Neural crest cell (in vitro differentiated cells): ENCODE measurements around the gene SLC6A2. TPM values are rescaled to one million over a fixed set of nuclear protein-coding genes. Genes with fewer than 3 reads are reported as not detected.
A peak's percentile ranks its signal among the peaks of the same experiment; 100 is the strongest.
"Not testable (repeated sequence)": the region's sequence is repeated elsewhere in the genome, so short reads cannot be mapped to it uniquely, and the experiment has no call there.

Experiments
- DNase-seq: peaks from one replicate; pipeline ENCODE4 v3.0.0; 2021; ENCODE audit warnings: low read depth, mixed read lengths, low spot score
- H3K27ac Mint-ChIP-seq: one replicate; pipeline ENCODE4 v1.8.0; 2021; ENCODE audit warnings: mild to moderate bottlenecking, mixed read lengths; ENCODE audit not compliant: unreplicated experiment
- H3K27me3 Mint-ChIP-seq: 2 replicates; pipeline ENCODE4 v1.8.0; 2021; ENCODE audit warnings: low read depth, mild to moderate bottlenecking, mixed read lengths
- H3K36me3 Mint-ChIP-seq: 2 replicates; pipeline ENCODE4 v1.8.0; 2021; ENCODE audit warnings: low read depth, mild to moderate bottlenecking, mixed read lengths
- H3K4me1 Mint-ChIP-seq: 2 replicates; pipeline ENCODE4 v1.8.0; 2021; ENCODE audit warnings: mixed read lengths
- H3K4me3 Mint-ChIP-seq: one replicate; pipeline ENCODE4 v1.8.0; 2021; ENCODE audit warnings: mild to moderate bottlenecking, mixed read lengths
- H3K9me3 Mint-ChIP-seq: 2 replicates; pipeline ENCODE4 v1.8.0; 2021; ENCODE audit warnings: mixed read lengths
- CTCF ChIP-seq: fragments of 200-600 bp; sonication (generic); conservative IDR thresholded peaks from 2 replicates; pipeline ENCODE4 v1.5.0; 2021; ENCODE audit warnings: antibody characterized with exemption, mild to moderate bottlenecking
- long read RNA-seq: library from polyadenylated mRNA; unstranded; transcript quantifications from one replicate; pipeline ENCODE4 v2.0.0, GENCODE V29; 2020
- total RNA-seq: library from RNA; stranded (reverse); gene quantifications from 2 replicates; pipeline ENCODE4 v1.2.1, GENCODE V29; 2021

Gene SLC6A2
- total RNA-seq = not detected in 2 replicates
- long read RNA-seq = 0 reads

GRCh38 chr16:55655897-55656681 lies at the start of gene SLC6A2:
SLC6A2 (plus strand) TSS chr16:55655988; CDS start chr16:55656695, 707 bp downstream.
- no peaks in the 10 kb centered on the region for H3K9me3 Mint-ChIP-seq
- H3K36me3 Mint-ChIP-seq = no peaks in the 10 kb centered on the region
- no peak within 1 kb of the TSS for H3K27ac Mint-ChIP-seq
- H3K4me1 Mint-ChIP-seq = no peaks in the 10 kb centered on the region
- no peak for TF ChIP-seq CTCF
- H3K27me3 Mint-ChIP-seq = peaks cover 56% of the 10 kb centered on the region
- DNase-seq = peak; percentile 18
- peak within 1 kb of the TSS; percentile 69 for H3K4me3 Mint-ChIP-seq

GRCh38 chr16:55613613-55614335 lies 42.0 kb upstream of the SLC6A2 start:
- TF ChIP-seq CTCF = no peak
- H3K27ac Mint-ChIP-seq = no peak overlapping the region
- peaks cover 5% of the 10 kb centered on the region for H3K36me3 Mint-ChIP-seq
- no peak overlapping the region for H3K4me3 Mint-ChIP-seq
- H3K9me3 Mint-ChIP-seq = peaks cover 16% of the 10 kb centered on the region
- H3K27me3 Mint-ChIP-seq = peaks cover 2% of the 10 kb centered on the region
- no peaks in the 10 kb centered on the region for H3K4me1 Mint-ChIP-seq
- no peak for DNase-seq

- no peak for DNase-seq
- H3K27me3 Mint-ChIP-seq = peaks cover 6% of the 10 kb centered on the region
- H3K4me1 Mint-ChIP-seq = no peaks in the 10 kb centered on the region
- no peak overlapping the region for H3K4me3 Mint-ChIP-seq
- no peak overlapping the region for H3K27ac Mint-ChIP-seq
- H3K9me3 Mint-ChIP-seq = peaks cover 12% of the 10 kb centered on the region
- TF ChIP-seq CTCF = no peak
- peaks cover 5% of the 10 kb centered on the region for H3K36me3 Mint-ChIP-seq
Observed at GRCh38 chr16:55615071-55615470, 40.7 kb upstream of the SLC6A2 start.

GRCh38 chr16:55615670-55616069 lies 40.1 kb upstream of the SLC6A2 start:
- H3K9me3 Mint-ChIP-seq = peaks cover 12% of the 10 kb centered on the region
- not testable (repeated sequence) for H3K36me3 Mint-ChIP-seq, H3K4me1 Mint-ChIP-seq, H3K4me3 Mint-ChIP-seq, DNase-seq, H3K27ac Mint-ChIP-seq, H3K27me3 Mint-ChIP-seq

GRCh38 chr16:55621771-55622170 lies 34.0 kb upstream of the SLC6A2 start:
- H3K27me3 Mint-ChIP-seq = peaks cover 6% of the 10 kb centered on the region
- H3K27ac Mint-ChIP-seq = no peak overlapping the region
- peaks cover 2% of the 10 kb centered on the region for H3K9me3 Mint-ChIP-seq
- H3K4me1 Mint-ChIP-seq = no peaks in the 10 kb centered on the region
- peaks cover 2% of the 10 kb centered on the region for H3K36me3 Mint-ChIP-seq
- H3K4me3 Mint-ChIP-seq = no peak overlapping the region
- no peak for TF ChIP-seq CTCF
- no peak for DNase-seq

GRCh38 chr16:55622272-55622671 lies 33.5 kb upstream of the SLC6A2 start:
- TF ChIP-seq CTCF = no peak
- no peaks in the 10 kb centered on the region for H3K36me3 Mint-ChIP-seq
- H3K4me3 Mint-ChIP-seq = no peak overlapping the region
- no peaks in the 10 kb centered on the region for H3K4me1 Mint-ChIP-seq
- H3K9me3 Mint-ChIP-seq = peaks cover 2% of the 10 kb centered on the region
- DNase-seq = no peak
- H3K27me3 Mint-ChIP-seq = peaks cover 6% of the 10 kb centered on the region
- H3K27ac Mint-ChIP-seq = no peak overlapping the region
